Measurements from ENCODE around the gene ICAM4. TPM values are rescaled to one million over a fixed set of nuclear protein-coding genes. Genes with fewer than 3 reads are reported as not detected.

The ICAM4 gene
- total RNA-seq, 4 donors from 2014 or later = 0.29 to 0.78 (median 0.66) TPM; not detected in 1

DNA sequence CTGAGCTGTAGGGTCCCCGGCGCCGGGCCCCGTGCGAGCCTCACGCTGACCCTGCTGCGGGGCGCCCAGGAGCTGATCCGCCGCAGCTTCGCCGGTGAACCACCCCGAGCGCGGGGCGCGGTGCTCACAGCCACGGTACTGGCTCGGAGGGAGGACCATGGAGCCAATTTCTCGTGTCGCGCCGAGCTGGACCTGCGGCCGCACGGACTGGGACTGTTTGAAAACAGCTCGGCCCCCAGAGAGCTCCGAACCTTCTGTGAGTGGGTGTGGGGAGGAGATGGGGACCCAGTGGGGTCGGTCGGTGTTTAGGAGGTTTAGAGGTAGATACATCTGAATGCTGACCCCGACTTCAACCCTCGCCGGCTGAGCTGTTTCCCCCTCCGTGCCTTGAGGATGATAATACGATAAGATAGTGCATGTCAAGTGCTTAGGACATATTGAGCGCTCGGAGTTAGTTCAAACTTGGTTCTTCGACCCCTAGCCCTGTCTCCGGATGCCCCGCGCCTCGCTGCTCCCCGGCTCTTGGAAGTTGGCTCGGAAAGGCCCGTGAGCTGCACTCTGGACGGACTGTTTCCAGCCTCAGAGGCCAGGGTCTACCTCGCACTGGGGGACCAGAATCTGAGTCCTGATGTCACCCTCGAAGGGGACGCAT, 4.9 kb downstream of the ICAM4 start:
- DNase-seq (ENCODE audit: extremely low spot score) = no peak

DNA sequence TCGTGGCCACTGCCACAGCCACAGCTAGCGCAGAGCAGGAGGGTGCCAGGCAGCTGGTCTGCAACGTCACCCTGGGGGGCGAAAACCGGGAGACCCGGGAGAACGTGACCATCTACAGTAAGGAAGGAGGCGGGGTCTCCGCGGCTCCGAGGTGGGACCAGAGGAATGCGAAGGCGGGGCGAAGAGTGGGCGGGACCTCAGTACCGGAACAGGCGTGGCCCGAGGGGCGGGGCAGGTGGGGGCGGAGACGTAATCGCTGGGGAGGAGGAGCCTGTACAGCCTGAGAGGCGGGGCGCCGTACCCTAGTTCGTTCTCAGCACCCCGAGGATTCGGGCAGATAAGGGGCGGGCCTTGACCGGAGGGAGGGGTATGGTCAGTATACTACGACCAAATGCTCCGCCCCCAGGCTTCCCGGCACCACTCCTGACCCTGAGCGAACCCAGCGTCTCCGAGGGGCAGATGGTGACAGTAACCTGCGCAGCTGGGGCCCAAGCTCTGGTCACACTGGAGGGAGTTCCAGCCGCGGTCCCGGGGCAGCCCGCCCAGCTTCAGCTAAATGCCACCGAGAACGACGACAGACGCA, 5.5 kb downstream of the ICAM4 start:
- H3K36me3 ChIP-seq = no peaks in the 10 kb centered on the region
- DNase-seq (ENCODE audit: extremely low spot score) = no peak
- H3K9me3 ChIP-seq = no peaks in the 10 kb centered on the region
- H3K4me3 ChIP-seq = peak overlapping the region; percentile 39 to 60 (median 47)
- peaks cover 16 to 100% (median 96%) of the 10 kb centered on the region in 4 donors for H3K27me3 ChIP-seq
- WGBS = 0% methylated on average over 20 of the region's 45 CpGs
- peaks cover 59 to 89% (median 85%) of the 10 kb centered on the region in 4 donors for H3K4me1 ChIP-seq
- H3K27ac ChIP-seq (replicated peaks in 1 of 4) = peak overlapping the region in 1 of 4 donors; percentile 30
- intact Hi-C loops (cut with DNase I) = no loop called here
- TF ChIP-seq, protein P1, sequence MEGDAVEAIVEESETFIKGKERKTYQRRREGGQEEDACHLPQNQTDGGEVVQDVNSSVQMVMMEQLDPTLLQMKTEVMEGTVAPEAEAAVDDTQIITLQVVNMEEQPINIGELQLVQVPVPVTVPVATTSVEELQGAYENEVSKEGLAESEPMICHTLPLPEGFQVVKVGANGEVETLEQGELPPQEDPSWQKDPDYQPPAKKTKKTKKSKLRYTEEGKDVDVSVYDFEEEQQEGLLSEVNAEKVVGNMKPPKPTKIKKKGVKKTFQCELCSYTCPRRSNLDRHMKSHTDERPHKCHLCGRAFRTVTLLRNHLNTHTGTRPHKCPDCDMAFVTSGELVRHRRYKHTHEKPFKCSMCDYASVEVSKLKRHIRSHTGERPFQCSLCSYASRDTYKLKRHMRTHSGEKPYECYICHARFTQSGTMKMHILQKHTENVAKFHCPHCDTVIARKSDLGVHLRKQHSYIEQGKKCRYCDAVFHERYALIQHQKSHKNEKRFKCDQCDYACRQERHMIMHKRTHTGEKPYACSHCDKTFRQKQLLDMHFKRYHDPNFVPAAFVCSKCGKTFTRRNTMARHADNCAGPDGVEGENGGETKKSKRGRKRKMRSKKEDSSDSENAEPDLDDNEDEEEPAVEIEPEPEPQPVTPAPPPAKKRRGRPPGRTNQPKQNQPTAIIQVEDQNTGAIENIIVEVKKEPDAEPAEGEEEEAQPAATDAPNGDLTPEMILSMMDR (IDR thresholded peaks at IDR 0.05) = no peak
- TF ChIP-seq POLR2AphosphoS5 (IDR thresholded peaks at IDR 0.05) (no peak), EP300 (IDR thresholded peaks at IDR 0.05) (no peak), POLR2A (IDR thresholded peaks at IDR 0.05; ENCODE audit: low read depth) (no peak)

More for the DNA sequence above, 4.9 kb downstream of the ICAM4 start:
- Histone ChIP-seq H3K9me3 (no peaks in the 10 kb centered on the region), H3K27ac (replicated peaks in 1 of 4) (peak overlapping the region in 1 of 4 donors; percentile 22), H3K27me3 (peaks cover 16 to 100% (median 96%) of the 10 kb centered on the region in 4 donors), H3K4me1 (peaks cover 65 to 96% (median 91%) of the 10 kb centered on the region in 4 donors), H3K36me3 (no peaks in the 10 kb centered on the region), H3K4me3 (peak overlapping the region; percentile 39 to 60 (median 47))
- intact Hi-C loops (cut with DNase I) = no loop called here
- TF ChIP-seq EP300 (IDR thresholded peaks at IDR 0.05) (no peak), POLR2AphosphoS5 (IDR thresholded peaks at IDR 0.05) (no peak), POLR2A (IDR thresholded peaks at IDR 0.05; ENCODE audit: low read depth) (no peak)
- TF ChIP-seq, protein P1 (IDR thresholded peaks at IDR 0.05) = no peak
- WGBS = 2% methylated on average over 28 of the region's 49 CpGs

DNA sequence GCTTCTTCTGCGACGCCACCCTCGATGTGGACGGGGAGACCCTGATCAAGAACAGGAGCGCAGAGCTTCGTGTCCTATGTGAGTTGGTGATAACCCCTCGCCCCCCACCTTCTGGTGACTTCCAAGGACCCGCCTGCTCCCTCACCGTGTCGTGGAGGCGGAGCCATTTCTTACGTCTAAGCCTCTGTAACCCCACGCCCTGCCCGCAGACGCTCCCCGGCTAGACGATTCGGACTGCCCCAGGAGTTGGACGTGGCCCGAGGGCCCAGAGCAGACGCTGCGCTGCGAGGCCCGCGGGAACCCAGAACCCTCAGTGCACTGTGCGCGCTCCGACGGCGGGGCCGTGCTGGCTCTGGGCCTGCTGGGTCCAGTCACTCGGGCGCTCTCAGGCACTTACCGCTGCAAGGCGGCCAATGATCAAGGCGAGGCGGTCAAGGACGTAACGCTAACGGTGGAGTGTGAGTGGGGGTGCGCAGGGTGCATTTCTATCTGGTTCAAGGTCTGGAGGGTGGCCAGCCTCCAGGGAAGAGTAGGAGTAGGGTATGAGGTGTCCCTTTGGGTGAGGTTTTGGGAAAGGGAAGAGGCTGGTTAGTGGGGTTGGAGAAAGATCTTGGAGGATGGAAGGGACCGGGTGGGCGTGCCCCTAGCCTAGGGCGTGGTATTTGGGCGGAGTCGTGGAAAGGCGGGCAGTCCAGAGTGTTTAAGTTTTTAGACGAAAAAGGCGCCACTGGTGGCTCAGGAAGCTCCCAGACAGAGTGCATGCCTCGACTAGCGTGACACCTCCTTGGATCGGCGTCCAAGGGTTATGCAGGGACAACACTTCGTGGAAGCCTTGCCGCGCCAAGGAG, 6.3 kb downstream of the ICAM4 start:
- TF ChIP-seq POLR2AphosphoS5 (IDR thresholded peaks at IDR 0.05) = no peak
- no peak for TF ChIP-seq EP300 (IDR thresholded peaks at IDR 0.05)
- TF ChIP-seq, protein P1 (IDR thresholded peaks at IDR 0.05) = no peak
- TF ChIP-seq POLR2A (IDR thresholded peaks at IDR 0.05; ENCODE audit: low read depth) = no peak
- Histone ChIP-seq H3K4me3 (peak overlapping the region; percentile 39 to 60 (median 47)), H3K9me3 (no peaks in the 10 kb centered on the region), H3K4me1 (peaks cover 53 to 82% (median 78%) of the 10 kb centered on the region in 4 donors), H3K27ac (replicated peaks in 1 of 4) (peak overlapping the region in 1 of 4 donors; percentile 30), H3K27me3 (peaks cover 16 to 100% (median 89%) of the 10 kb centered on the region in 4 donors), H3K36me3 (no peaks in the 10 kb centered on the region)
- intact Hi-C loops (cut with DNase I) = no loop called here
- DNase-seq (ENCODE audit: extremely low spot score) = no peak
- 20% methylated on average over 25 of the region's 56 CpGs for WGBS

DNA sequence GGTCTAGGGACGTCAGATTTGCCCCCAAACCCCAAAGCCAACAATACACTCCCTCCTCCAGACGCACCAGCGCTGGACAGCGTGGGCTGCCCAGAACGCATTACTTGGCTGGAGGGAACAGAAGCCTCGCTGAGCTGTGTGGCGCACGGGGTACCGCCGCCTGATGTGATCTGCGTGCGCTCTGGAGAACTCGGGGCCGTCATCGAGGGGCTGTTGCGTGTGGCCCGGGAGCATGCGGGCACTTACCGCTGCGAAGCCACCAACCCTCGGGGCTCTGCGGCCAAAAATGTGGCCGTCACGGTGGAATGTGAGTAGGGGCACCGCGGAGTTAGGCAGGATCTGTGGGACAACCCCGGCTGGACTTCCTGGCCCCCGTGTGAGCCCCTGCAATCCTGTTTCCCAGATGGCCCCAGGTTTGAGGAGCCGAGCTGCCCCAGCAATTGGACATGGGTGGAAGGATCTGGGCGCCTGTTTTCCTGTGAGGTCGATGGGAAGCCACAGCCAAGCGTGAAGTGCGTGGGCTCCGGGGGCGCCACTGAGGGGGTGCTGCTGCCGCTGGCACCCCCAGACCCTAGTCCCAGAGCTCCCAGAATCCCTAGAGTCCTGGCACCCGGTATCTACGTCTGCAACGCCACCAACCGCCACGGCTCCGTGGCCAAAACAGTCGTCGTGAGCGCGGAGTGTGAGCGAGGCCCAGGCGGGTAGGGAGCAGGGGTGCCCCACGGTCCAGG, 7.0 kb downstream of the ICAM4 start:
- intact Hi-C loops (cut with DNase I) = no loop called here

More for the DNA sequence above, 7.0 kb downstream of the ICAM4 start:
- Histone ChIP-seq H3K36me3 (no peaks in the 10 kb centered on the region), H3K4me1 (peaks cover 46 to 75% (median 71%) of the 10 kb centered on the region in 4 donors), H3K9me3 (no peaks in the 10 kb centered on the region), H3K27ac (replicated peaks in 1 of 4) (no peak overlapping the region), H3K27me3 (peaks cover 16 to 100% (median 82%) of the 10 kb centered on the region in 4 donors), H3K4me3 (no peak overlapping the region)
- WGBS = 32% methylated on average over 33 of the region's 49 CpGs
- TF ChIP-seq POLR2AphosphoS5 (IDR thresholded peaks at IDR 0.05) (no peak), POLR2A (IDR thresholded peaks at IDR 0.05; ENCODE audit: low read depth) (no peak), EP300 (IDR thresholded peaks at IDR 0.05) (no peak)
- TF ChIP-seq, protein P1 (IDR thresholded peaks at IDR 0.05) = no peak
- no peak for DNase-seq (ENCODE audit: extremely low spot score)

Data from esophagus muscularis mucosa (tissue), 4 donors.